Stomach (tissue), 9 donors: ENCODE measurements around the gene ATP1B3. TPM values are rescaled to one million over a fixed set of nuclear protein-coding genes. Genes with fewer than 3 reads are reported as not detected.

Source experiments
- DNase-seq, 2 donors: peaks; one replicate each; pipeline versions ENCODE4 v3.0.0 to v3.0.0-alpha.2; 2013 to 2019
- H3K27ac ChIP-seq, 5 donors: fragments of 200-600 bp in 4 of 5; sonication (generic) in 4 of 5; one replicate each; pipeline ENCODE4 v1.5.1; 2013 to 2019; ENCODE audit warnings: mild to moderate bottlenecking in 1 of 5, moderate library complexity in 1 of 5
- H3K27me3 ChIP-seq, 3 donors: fragments of 200-600 bp; sonication (generic); one replicate each; pipeline ENCODE4 v1.5.1; 2017 to 2019; ENCODE audit warnings: mixed run types in 1 of 3
- H3K36me3 ChIP-seq, 4 donors: fragments of 200-600 bp; sonication (generic); 1 replicate in 3 of 4; 2 replicates in 1 of 4; pipeline ENCODE4 v1.5.1; 2016 to 2019
- H3K4me1 ChIP-seq, 4 donors: fragments of 200-600 bp; sonication (generic); one replicate each; pipeline ENCODE4 v1.5.1; 2016 to 2019
- H3K4me3 ChIP-seq, 4 donors: fragments of 200-600 bp; sonication (generic) in 3 of 4; one replicate each; pipeline ENCODE4 v1.5.1; 2016 to 2019; ENCODE audit warnings: mild to moderate bottlenecking in 1 of 4
- H3K9me3 ChIP-seq, 4 donors: fragments of 200-600 bp; sonication (generic); one replicate each; pipeline ENCODE4 v1.5.1; 2016 to 2019
- EP300 ChIP-seq: sonication (generic); formaldehyde crosslinking; IDR thresholded peaks from one replicate; pipeline ENCODE4 v1.6.1; 2017; ENCODE audit warnings: antibody characterized with exemption
- POLR2A ChIP-seq, 4 donors: fragments of 450-650 bp; IDR thresholded peaks; one replicate each; pipeline ENCODE4 v1.6.1; 2016; ENCODE audit warnings: antibody characterized with exemption in 4 of 4, control low read depth in 2 of 4, mild to moderate bottlenecking in 1 of 4, moderate library complexity in 1 of 4
- POLR2AphosphoS5 ChIP-seq, 3 donors: sonication (generic); formaldehyde crosslinking; IDR thresholded peaks; one replicate each; pipeline ENCODE4 v1.6.1; 2016; ENCODE audit warnings: antibody characterized with exemption in 3 of 3
- WGBS, 5 donors: extraction: QIAGEN DNeasy Blood & Tissue Kit in 3 of 5; methylation state at CpG; one replicate each; pipeline versions ENCODE4 v1.1.5 to v1.1.7; 2013 to 2018; 5-methylcytosine and 5-hydroxymethylcytosine counted together
- intact Hi-C: fragments of 100-400 bp; cut with DNase I; formaldehyde crosslinking; loops from one replicate; pipeline ENCODE4 v1.15.1; 2023; ENCODE audit warnings: low total_unique reads
- polyA plus RNA-seq, 3 donors: library from polyadenylated mRNA; stranded (reverse); fragments of 200-250 nt; gene quantifications; one replicate each; pipeline ENCODE4 v1.2.3, GENCODE V29; 2013
- total RNA-seq, 5 donors: library from RNA; depleted of rRNA; stranded (reverse); fragments of >200 nt; gene quantifications; one replicate each; pipeline versions ENCODE4 v1.1.0 to v1.2.3, GENCODE V29; 2014 to 2016
- TF ChIP-seq, protein P1 (sequence below), 7 experiments: fragments of 450-650 bp in 4 of 7; fragments of 200-600 bp in 3 of 7; sonication (generic) in 3 of 7; IDR thresholded peaks; one replicate each; pipeline ENCODE4 v1.5.1; 2016 to 2019; ENCODE audit warnings: antibody characterized with exemption in 7 of 7, control low read depth in 2 of 7, mild to moderate bottlenecking in 1 of 7
- donor health status: healthy with polysubstance abuse.
- donor health status: Bipolar disorder and iron deficiency.
- donor health status: healthy.

ATP1B3 gene
- total and polyA plus RNA-seq, 8 donors = 19.6 to 122 (median 47.5) TPM

DNA sequence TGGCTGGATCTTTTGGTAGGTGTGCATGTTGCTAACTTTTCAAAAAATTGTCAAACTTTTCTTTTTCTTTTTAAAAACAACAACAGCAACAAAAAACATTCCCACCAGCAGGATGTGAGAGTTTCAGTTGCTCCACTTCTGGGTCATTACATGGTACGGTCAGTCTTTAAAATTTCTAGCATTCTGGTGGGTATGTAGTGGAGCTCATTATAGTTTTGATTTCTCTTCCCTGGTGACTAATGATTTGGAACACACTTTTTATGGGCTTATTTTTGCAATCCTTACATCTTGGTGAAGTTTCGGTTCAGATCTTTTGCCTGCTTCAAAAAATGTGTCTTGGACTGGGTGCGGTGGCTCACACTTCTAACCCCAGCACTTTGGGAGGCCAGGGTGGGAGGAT lies 19.3 kb downstream of the ATP1B3 start:
- no peaks in the 10 kb centered on the region for H3K27me3 ChIP-seq
- DNase-seq = no peak
- H3K4me3 ChIP-seq = no peak overlapping the region
- intact Hi-C loops = no loop called here
- H3K4me1 ChIP-seq = no peaks in the 10 kb centered on the region
- TF ChIP-seq EP300 = no peak
- no peak for TF ChIP-seq POLR2A (IDR thresholded peaks at IDR 0.05)
- TF ChIP-seq POLR2AphosphoS5 (IDR thresholded peaks at IDR 0.05) = no peak
- TF ChIP-seq, protein P1, sequence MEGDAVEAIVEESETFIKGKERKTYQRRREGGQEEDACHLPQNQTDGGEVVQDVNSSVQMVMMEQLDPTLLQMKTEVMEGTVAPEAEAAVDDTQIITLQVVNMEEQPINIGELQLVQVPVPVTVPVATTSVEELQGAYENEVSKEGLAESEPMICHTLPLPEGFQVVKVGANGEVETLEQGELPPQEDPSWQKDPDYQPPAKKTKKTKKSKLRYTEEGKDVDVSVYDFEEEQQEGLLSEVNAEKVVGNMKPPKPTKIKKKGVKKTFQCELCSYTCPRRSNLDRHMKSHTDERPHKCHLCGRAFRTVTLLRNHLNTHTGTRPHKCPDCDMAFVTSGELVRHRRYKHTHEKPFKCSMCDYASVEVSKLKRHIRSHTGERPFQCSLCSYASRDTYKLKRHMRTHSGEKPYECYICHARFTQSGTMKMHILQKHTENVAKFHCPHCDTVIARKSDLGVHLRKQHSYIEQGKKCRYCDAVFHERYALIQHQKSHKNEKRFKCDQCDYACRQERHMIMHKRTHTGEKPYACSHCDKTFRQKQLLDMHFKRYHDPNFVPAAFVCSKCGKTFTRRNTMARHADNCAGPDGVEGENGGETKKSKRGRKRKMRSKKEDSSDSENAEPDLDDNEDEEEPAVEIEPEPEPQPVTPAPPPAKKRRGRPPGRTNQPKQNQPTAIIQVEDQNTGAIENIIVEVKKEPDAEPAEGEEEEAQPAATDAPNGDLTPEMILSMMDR (IDR thresholded peaks at IDR 0.05) = no peak
- 93 to 99% (median 98%) methylated on average over 3 of the region's 3 CpGs for WGBS, 5 donors
- no peaks in the 10 kb centered on the region for H3K36me3 ChIP-seq
- no peak overlapping the region for H3K27ac ChIP-seq
- peaks cover 0 to 14% (median 4%) of the 10 kb centered on the region in 4 donors for H3K9me3 ChIP-seq

DNA sequence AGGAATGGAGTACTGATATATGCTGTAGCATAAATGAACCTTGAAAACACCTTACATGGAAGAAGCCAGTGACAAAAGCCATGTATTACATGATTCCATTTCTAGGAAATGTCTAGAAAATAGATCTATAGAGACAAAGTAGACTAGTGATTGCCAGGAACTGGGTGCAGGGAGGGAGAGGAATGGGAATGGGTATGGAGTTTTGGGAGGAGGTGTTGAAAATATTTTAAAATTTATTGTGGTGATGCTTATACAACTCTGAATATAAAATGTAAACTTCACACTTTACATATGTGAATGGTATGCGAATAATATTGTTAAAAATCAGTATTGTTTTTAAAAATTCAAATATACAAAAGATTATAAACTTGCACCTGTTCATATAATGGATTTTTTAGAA lies 22.5 kb downstream of the ATP1B3 start:
- intact Hi-C loops = no loop called here
- Histone ChIP-seq H3K9me3 (peaks cover 0 to 14% (median 4%) of the 10 kb centered on the region in 4 donors), H3K27ac (no peak overlapping the region)

DNA sequence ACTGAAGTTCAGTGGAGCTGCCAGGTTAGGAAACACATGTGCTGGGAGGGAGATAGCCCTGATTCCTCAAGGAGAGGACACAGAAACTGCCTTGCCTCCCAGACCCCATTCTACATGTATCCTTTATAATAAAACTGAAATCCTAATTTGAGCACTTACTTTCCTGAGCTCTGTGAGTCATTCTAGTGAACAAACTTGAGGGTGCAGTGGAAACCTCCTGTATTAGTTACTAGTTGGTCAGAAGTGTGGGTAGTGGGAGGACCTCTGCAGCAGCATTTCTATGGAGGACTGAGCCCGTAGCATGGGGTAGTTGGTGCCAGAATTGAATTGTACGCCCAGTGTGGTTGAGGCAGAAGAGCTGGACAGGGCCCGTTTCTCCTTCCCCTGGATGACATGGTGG lies 23.9 kb downstream of the ATP1B3 start:
- Histone ChIP-seq H3K27ac (no peak overlapping the region), H3K27me3 (no peaks in the 10 kb centered on the region), H3K9me3 (peaks cover 0 to 14% (median 4%) of the 10 kb centered on the region in 4 donors), H3K36me3 (peaks cover 3 to 18% (median 10%) of the 10 kb centered on the region in 4 donors), H3K4me1 (no peaks in the 10 kb centered on the region), H3K4me3 (no peak overlapping the region)
- 93 to 99% (median 98%) methylated on average over 3 of the region's 3 CpGs for WGBS, 5 donors
- intact Hi-C loops = no loop called here
- TF ChIP-seq EP300 (no peak), POLR2AphosphoS5 (IDR thresholded peaks at IDR 0.05) (no peak), POLR2A (IDR thresholded peaks at IDR 0.05) (no peak)
- TF ChIP-seq, protein P1 (IDR thresholded peaks at IDR 0.05) = no peak
- no peak for DNase-seq

More for the DNA sequence above, 22.5 kb downstream of the ATP1B3 start:
- DNase-seq = no peak
- WGBS, 5 donors = 94 to 100% (median 98%) methylated on average over 1 of the region's 1 CpG
- Histone ChIP-seq H3K36me3 (peaks cover 0 to 6% (median 2%) of the 10 kb centered on the region in 4 donors), H3K27me3 (no peaks in the 10 kb centered on the region), H3K4me1 (no peaks in the 10 kb centered on the region), H3K4me3 (no peak overlapping the region)
- TF ChIP-seq EP300 (no peak), POLR2A (IDR thresholded peaks at IDR 0.05) (no peak), POLR2AphosphoS5 (IDR thresholded peaks at IDR 0.05) (no peak)
- TF ChIP-seq, protein P1 (IDR thresholded peaks at IDR 0.05) = no peak

DNA sequence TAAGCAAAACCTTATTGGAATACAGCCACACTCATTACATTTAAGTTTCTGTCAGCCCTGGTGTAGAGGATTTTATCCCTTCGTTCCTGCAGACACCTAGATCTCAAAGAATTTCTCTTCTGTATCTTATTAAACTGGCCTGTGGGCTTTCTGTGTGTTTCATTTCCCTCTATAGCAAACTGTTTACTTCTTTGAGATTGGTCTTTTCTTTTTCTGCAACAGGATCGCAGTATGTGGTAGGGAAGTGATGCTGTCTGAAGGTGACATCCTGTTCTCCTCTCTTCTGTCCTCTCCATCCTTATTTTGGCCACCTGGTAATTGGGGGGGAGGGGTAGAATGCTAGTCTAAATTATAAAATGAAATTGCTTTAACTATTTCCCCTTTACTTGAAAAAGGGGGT lies 25.5 kb downstream of the ATP1B3 start:
- Histone ChIP-seq H3K9me3 (peaks cover 0 to 14% (median 4%) of the 10 kb centered on the region in 4 donors), H3K4me3 (no peak overlapping the region), H3K4me1 (no peaks in the 10 kb centered on the region), H3K27ac (no peak overlapping the region), H3K36me3 (peaks cover 3 to 26% (median 20%) of the 10 kb centered on the region in 4 donors), H3K27me3 (no peaks in the 10 kb centered on the region)
- TF ChIP-seq EP300 = no peak
- TF ChIP-seq POLR2A (IDR thresholded peaks at IDR 0.05) = no peak
- no peak for TF ChIP-seq POLR2AphosphoS5 (IDR thresholded peaks at IDR 0.05)
- TF ChIP-seq, protein P1 (IDR thresholded peaks at IDR 0.05) = no peak
- no peak for DNase-seq
- intact Hi-C loops = no loop called here
- WGBS, 5 donors = 68 to 92% (median 84%) methylated on average over 2 of the region's 2 CpGs
